Stimulated activated CD8-positive, alpha-beta memory T cell treated with anti-CD3 and anti-CD28 coated beads, Interleukin-7, amount 100 ng/mL, for 24 hours (primary cell): ENCODE data around the gene CLEC16A.
A peak's percentile ranks its signal among the peaks of the same experiment; 100 is the strongest.

Experiments
- DNase-seq: peaks from one replicate; pipeline ENCODE4 v3.0.0-alpha.2; 2020; ENCODE audit warnings: low read depth

CLEC16A gene

DNA sequence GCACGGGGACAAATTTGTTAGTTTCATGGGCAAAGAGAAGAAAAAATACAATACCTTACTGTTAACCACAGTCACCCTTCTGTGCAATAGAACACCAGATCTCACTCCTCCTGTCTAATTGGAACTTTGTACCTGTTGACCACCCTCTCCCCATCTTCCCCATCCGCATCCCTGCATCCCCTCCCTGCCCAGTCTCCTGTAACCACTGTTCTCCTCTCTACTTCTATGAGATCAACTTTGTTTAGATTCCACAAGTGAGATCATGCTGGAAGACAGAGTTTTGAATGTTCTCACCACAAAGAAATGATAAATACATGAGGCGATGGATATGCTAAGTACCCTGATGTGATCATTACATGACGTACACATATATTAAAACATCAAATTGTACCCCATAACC, 47.7 kb downstream of the CLEC16A start:
- DNase-seq = no peak

DNA sequence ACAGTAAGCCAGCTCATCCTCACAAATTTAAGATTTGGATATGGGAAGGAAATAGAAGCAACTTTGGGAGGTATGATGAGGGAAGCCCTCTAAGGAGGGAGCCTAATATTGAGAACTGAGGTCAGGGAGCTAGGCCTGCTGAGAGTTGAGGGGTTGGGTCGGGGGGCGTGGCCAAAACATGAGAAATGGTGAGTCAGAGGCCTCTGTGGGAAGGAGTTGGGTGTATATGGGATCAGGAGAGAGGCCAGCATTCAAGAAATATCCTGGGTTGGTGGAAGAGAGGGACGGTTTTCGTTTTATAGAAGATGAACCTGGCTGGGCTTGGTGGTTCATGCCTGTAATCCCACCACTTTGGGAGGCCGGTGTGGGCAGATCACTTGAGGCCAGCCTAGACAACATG, 48.4 kb downstream of the CLEC16A start:
- no peak for DNase-seq

DNA sequence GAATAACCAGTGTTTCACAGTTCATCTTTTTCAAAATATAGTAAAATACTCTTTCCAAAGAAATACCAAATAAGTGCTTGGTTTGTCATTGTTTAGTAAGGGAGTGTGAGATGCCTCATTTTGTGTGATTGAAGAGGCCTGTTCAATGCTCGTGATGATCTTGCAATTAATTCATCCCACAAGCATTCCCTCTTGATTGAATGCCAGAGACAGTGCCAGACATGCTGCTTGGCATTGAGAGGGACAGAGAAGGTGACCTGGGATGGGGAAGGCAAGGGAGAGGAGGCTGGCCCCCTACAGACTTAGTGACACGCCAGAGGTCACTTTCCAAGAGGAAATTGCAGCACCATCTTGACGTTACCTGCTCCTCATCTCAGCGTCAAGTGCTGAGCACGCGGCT, 49.3 kb downstream of the CLEC16A start:
- DNase-seq = no peak

DNA sequence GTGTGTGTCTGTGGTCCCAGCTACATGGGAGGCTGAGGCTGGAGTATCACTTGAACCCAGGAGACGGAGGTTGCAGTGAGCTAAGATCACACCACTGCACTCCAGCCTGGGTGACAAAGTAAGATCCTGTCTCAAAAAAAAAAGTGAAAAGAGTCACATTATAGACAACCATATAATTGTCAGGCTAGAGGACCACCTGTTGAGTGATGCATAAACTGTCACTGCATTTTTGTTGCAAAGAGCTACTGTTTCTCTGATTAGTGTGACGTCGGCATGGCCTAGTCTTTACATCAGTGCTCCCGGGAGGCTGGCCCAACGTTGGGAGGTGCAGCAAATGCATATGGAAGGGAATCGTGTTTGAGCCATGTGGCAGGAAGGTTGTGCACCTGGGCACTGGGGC, 50.2 kb downstream of the CLEC16A start:
- DNase-seq = no peak

DNA sequence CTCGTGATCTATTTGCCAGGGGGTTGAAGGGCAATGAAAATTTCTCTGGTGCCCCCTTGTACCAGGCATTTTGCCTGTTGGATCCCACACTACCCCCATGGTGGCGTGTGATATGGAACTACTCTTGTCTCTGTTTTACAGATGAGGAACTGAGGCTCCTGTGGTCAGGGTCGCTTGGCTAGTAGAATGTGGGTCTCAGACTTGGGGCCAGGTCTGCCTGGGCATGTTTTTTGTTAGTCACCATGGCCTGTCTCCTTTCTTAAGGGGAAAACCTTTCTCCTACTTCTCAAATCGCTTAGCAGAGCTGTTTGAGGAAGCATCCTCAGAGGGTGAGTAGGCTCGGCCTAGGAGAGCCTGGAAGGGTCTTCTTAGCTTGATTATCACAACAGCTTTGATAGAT, 51.2 kb downstream of the CLEC16A start:
- no peak for DNase-seq

DNA sequence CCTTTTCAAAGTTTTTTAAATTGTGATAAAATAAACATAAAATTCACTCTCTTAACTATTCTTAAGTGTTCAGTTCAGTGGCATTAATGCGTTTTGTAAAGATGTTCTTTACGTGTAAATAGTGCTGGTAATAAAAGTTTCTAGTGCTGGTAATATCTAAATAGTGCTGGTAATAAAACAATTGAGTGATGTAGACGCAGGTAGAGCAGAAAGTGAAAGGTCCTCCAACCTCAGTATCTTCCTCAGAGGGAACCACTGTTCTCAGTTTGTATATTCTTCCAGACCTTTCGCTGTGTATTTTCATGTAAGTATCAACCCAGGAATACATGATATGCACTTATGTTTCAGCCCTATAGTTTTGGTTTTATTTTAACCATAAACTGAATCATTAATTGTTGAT, 53.1 kb downstream of the CLEC16A start:
- DNase-seq = no peak

DNA sequence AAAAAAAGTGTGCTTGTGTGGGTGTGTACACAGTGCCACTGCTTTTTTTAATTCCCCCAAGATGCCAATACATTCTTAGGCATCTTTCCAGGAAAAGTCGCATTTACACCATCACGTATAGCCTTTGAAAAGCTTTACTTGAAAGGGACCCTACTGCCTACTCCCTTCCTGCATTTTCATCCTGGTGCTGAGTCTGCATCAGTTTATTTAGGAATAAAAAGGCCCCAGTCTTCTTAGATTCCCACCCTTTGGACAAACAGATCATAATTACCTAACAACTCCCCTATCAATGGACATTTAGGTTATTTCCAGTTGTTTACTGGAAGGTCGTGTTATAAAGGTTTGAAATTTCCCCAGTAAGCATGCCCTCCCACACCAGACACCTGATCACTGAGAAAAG, 54.9 kb downstream of the CLEC16A start:
- DNase-seq = no peak

DNA sequence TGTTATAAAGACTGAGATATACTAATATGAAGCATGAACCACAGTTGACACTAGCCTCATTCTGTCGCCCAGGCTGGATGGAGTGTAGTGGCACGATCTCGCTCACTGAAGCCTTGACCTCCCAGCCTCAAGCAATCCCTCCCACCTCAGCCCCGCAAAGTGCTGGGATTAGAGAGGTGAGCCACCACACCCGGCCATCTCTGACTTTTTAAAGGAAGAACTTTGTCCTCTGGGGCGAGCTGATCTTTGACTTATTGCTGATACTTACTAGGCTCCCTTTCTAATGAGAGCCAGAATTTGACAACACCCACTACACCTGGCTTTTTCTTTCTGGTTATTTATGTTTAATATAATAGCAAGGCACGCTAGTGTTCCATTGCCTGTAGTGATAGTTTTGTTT, 57.2 kb downstream of the CLEC16A start:
- no peak for DNase-seq

DNA sequence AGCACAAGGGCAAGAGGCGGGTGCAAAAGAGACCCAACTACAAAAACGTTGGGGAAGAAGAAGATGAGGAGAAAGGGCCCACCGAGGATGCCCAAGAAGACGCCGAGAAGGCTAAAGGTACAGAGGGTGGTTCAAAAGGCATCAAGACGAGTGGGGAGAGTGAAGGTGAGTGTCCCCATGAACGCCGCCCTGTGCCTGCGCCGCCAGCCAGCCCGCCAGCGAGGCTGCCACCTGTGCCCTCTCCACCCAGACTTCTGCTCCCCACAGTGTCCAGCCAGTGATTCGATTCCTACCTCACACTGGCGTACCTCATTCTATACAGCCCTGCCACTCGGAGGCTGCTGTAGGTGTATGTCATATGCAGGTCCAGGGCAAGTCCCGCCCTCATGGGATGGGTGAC, 58.8 kb downstream of the CLEC16A start:
- no peak for DNase-seq

DNA sequence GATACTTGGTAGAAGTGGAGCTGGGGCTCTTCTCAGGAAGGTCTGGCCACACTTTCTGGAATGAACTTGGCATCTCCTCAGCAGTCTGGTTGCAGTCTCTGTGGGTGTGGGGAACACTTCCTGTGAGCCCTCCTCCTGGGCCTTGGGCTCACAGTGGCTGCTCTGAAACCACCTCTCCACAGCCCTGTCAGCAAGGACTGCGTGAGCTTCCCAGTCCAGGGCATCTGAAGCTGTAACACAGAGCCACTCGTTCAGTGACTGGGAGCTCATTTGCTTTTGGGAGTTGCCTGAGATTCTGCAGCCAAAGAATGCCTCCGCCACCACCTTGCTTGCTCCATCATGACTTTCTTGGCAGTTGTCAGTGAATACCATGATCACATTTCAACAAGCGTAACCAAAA, 60.0 kb downstream of the CLEC16A start:
- DNase-seq = no peak

DNA sequence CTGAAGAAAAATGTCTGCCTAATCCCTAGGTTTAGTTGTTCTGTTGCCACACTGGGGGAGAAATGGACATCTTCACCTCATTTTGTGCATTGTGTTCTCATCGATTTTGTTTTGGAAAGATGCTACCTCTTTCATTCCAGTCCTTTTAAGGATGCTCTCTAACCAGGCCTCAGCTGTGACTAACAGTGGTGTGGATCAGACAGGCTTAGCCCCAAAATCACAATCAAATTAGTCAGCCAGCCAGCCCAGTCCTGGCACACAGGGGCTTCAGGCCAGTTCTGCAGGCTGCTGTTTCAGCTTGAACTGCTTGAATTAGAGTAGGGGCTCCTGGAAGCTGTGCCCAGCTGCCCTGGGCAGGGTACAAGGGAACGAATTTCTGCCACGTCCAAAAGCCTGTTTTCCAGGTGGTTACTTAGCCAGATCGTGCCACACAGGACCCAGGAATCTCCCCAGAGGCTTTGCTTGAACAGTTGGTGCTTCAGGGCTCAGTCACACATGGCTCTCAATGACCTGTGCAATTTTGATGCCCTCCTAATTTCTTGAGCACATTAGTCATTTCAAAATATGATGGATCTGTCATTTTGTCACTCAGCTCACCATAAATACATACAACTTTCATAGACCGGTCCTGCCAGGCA, 60.7 kb downstream of the CLEC16A start:
- no peak for DNase-seq

DNA sequence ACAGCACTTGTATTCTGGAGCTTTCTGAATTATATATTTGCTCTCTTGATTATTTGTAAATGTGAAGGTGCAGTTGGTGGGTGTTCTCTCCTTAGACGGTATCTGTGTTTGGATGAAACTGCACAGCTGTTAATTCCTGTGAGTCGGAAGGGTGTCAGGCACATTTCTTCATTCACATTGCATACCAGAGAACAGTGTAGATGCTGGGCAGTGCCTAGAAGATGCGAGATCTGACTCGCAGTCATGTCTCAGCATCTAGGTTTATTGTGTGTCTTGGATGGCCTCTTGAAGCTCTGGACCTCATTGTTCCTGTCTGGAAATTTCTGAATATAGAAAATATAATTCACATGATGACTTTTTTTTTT, 61.2 kb downstream of the CLEC16A start:
- no peak for DNase-seq

DNA sequence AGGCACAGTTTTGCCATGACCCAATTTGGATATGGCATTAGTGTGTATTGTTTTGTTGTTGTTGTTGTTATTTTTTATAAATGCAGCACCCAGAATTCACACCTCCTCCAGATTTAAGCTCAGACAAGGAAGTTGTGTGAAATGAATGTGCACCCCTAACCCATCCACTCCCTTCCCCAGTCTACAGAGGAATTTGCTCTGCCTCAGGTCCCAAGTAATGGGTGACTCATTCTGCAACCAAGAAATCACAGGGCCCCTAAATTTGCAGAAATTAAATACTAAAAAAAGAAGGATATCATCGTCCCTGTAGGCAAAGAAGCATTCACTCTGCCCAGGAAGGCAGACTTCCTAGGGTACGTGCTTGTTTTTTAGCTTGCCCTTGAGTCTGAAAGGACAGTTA, 62.3 kb downstream of the CLEC16A start:
- DNase-seq = no peak

DNA sequence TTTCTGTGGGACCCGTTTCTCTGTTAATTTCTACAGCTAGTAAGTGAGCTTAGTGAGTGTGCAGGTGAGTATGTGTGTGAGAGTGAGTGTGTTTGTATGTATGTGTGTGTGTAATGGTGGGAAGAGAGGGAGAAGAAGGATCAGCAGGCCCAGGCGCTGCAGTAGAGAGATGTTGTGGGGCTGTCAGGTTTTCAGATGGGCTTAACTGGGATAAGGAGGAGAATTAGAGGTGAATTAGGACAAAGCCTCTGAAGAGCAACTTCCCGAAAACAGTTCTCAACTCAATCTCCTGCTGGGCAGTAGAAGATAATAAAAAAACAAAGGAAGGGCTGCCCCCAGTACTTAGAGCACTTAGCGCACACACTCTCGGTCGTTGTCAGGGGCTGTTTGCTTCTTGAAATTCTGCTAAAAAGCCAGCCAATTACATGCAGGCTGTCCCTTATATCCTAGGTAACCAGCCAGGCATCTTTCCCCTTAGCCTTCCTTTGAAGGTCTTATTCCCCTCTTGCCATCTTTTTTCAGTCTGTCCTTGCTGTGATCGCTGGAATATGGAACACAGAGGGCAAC, 63.4 kb downstream of the CLEC16A start:
- DNase-seq = no peak

DNA sequence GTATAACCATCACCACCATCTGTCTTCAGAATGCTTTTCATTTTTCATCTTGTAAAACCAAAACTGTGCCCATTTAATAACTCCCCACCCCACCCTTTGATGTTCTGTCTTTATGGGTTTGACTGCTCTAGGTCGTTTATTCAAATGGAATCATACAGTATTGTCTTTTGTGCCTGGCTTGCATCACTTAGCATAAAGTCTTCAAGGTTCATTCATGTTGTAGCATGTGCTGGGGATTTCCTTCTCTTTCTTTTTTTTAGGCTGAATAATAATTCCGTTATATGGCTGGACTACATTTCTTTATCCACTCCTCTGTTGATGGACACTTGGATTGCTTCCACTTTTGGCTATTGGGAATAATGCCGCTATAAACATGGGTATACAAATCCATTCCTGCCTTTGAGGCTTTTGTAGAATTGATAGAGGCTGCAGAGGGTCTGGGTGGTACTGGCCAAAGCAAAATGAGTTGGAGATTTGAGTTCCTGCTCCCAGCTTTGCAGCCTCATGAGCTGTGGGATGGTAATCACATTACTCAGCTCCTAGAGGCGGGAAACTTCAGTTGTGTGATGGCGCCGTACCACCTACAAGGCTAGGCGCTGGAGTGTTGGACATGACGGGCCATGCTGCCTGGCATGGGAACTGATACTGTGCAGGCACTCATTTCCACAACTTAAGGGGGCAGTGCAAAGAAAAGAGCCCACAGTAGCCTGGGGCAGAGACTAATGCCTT, 64.8 kb downstream of the CLEC16A start:
- no peak for DNase-seq

DNA sequence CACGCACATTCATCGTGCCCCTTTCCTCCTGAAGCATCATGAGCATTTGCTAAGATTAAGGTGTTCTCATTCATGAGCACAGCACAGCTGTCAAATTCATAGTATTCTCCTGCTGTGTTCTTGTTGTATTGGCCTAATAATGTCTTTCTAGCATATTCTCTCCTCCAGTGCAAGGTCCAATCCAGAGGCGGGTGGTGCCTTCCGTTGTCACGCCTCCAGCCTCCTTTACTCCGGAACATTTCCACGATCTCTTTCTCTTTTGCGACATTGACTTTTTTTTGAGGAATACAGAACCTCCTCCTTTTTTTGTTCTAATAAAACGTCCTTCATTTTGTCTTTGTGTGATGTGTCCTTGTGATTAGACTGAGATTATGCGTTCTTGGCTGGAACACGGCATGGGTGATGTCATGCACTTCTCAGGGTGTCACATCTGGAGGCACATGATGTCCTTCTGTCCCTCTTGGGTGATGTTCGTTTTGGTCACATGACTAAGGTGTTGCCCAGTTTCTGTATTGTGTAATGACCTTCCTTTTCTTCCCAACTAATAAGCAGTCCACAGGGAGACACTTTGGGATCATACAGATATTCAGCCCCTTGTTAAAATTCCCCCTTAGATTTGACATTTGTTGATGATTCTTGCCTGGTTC, 66.3 kb downstream of the CLEC16A start:
- DNase-seq = no peak

DNA sequence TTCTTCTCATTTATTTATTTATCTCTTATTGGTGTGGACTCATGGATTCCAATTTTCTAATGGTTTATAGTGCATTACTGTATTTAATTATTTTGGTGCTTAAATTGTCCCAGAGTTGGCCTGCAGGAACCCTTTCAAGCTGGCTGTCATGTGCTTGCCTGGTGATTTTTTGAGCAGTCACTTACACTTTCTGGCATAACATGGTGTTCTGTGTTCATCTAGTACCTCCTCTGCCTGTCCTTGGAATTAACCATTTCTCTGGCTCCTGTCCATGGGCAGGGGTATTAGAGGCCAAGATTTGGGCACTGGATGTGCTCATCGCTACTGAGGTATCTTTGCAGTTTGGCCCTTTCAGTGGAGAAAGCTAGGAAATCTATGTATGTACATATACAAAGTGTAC, 67.0 kb downstream of the CLEC16A start:
- no peak for DNase-seq

DNA sequence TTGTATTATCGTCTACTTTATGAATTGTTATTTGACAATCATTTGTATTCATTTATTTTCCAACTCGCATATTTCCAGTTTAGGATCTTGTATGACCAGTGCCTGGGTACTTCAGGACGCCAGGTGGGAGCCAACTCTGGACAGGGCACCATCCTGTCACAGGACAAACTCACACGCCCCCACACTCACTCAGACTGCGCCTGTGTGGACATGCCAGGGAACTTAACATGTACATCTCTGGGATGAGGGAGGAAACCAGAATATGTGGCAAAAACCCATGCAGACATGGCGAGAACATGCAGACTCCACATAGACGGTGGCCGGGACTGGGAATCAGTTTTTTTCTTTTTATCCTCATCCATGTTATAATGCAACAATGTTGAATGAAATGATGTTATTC, 68.5 kb downstream of the CLEC16A start:
- no peak for DNase-seq

DNA sequence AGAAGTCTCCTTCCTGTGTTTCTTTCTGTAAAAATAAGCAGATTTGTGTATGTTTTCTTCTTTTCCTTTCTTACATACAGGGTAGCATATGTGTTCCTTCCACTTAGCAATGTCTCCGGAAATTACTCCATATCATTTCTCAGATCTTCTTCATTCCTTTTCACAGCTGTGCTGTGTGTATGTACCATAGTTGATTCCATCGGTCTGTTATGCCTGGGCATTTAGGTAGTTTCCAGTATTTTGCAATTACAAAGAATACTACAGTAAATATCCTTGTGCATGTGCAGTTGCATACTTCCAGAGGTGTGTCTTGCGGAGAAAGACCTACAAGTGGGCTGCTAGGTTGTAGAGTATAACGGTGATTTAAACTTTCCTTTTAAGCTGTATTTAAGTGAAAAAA, 69.8 kb downstream of the CLEC16A start:
- DNase-seq = no peak

DNA sequence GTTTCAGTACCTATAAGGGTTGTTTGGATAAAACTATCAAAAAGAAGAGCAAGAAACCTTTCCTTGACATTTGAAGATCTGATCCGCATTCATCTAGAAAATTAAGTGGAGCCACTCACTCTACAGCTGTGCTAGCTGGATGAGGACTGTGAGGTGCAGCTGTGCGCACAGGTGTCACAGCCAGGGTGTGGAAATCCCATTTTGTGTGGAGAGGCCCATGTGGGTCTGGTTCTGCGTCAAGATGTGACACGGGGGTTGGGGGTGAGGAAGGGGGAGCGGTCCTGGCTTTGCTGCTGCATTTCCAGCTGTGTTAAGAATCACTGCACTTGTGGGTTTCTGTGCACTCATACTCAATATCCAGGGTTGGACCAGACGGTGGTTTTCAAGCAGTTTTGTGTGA, 70.7 kb downstream of the CLEC16A start:
- no peak for DNase-seq

DNA sequence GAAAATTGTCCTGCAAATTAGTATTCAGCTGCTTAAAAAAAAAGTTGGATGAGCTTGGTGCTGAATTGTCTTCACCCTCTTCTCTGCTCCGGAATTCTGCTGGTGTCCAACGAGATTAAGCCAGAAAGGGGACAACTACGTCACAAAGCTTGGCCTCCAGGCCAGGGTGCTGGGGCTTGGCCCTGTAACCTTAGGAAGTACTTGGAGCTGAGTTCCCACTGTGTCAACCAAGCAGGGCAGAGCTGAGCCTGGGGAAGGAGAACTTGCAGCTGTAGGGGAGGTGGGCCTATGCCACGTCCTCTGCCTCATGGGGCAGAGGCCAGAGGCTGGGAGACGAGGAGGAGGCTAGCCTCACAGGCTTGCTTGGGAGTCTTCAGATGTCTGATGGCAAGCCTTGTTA, 71.2 kb downstream of the CLEC16A start:
- DNase-seq = no peak

DNA sequence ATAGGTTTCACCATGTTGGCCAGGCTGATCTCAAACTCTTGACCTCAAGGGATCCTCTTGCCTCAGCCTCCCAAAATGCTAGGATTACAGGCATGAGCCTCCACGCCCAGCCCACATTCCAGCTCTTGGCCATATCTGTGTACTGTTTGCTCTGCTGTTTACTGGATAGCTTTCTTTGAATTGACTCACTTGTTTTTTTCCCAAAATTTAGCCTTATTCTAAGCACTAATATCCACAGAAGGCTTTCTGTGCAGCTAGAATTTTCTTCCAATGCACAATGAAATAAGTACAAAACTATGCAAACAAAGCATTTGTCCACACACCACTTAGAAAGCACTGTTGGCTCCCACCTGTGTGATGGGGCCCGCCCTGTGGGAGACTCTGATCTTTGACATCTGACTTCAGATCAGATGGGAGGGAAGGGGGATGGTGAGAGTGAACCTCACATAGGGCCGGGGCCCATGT, 72.2 kb downstream of the CLEC16A start:
- no peak for DNase-seq

DNA sequence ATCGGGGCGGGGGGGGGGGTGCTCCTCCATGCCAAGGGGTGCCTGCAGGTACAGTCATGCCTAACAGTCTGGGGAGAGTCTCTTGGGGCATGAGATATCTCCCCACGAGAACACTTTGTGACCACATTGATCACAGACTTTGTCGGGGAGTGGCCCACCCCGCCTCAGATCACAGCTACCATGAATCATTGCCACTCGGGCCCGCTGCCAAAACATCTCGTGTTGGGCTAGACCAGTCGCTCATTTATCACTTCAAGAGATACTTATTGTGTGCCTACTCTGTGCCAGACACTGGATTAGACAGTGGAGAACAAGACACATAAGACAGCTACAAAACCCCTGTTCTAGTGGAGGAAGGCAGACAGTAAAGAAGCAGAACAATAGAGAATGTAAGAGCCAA, 72.6 kb downstream of the CLEC16A start:
- DNase-seq = peak; percentile 14
